Hepatocyte (in vitro differentiated cells): Measurements from ENCODE around the gene NEK9. TPM values are rescaled to one million over a fixed set of nuclear protein-coding genes. Genes with fewer than 3 reads are reported as not detected.

Experiments used
- DNase-seq: peaks from one replicate; pipeline ENCODE4 v3.0.0-alpha.2; 2016; ENCODE audit warnings: low spot score
- H2AFZ ChIP-seq: fragments of 200-600 bp; sonication (generic); 2 replicates; pipeline ENCODE4 v1.6.0; 2016; ENCODE audit warnings: antibody characterized with exemption, mild to moderate bottlenecking
- H3K27ac ChIP-seq: fragments of 200-600 bp; sonication (generic); 2 replicates; pipeline ENCODE4 v1.5.1; 2016; ENCODE audit warnings: mild to moderate bottlenecking
- H3K27me3 ChIP-seq: fragments of 200-600 bp; sonication (generic); 2 replicates; pipeline ENCODE4 v1.6.1; 2016
- H3K36me3 ChIP-seq: fragments of 200-600 bp; sonication (generic); replicated peaks from 2 replicates; pipeline ENCODE4 v1.5.1; 2016; ENCODE audit warnings: low read depth; ENCODE audit not compliant: insufficient read depth
- H3K4me1 ChIP-seq: fragments of 200-600 bp; sonication (generic); 2 replicates; pipeline ENCODE4 v1.5.1; 2016; ENCODE audit warnings: mild to moderate bottlenecking, moderate library complexity; ENCODE audit not compliant: insufficient read depth
- H3K4me2 ChIP-seq: fragments of 200-600 bp; sonication (generic); 2 replicates; pipeline ENCODE4 v1.6.0; 2016
- H3K4me3 ChIP-seq: fragments of 200-600 bp; sonication (generic); 2 replicates; pipeline ENCODE4 v1.5.1; 2016; ENCODE audit warnings: mild to moderate bottlenecking
- H3K79me2 ChIP-seq: fragments of 200-600 bp; sonication (generic); 2 replicates; pipeline ENCODE4 v1.6.0; 2017; ENCODE audit warnings: mild to moderate bottlenecking
- H3K9me2 ChIP-seq: fragments of 200-600 bp; sonication (generic); replicated peaks from 2 replicates; pipeline ENCODE4 v1.6.0; 2017; ENCODE audit warnings: mild to moderate bottlenecking; ENCODE audit not compliant: insufficient read depth
- H3K9me3 ChIP-seq: fragments of 200-600 bp; sonication (generic); 2 replicates; pipeline ENCODE4 v1.5.1; 2016; ENCODE audit warnings: low read depth, mild to moderate bottlenecking
- H4K20me1 ChIP-seq: fragments of 200-600 bp; sonication (generic); 2 replicates; pipeline ENCODE4 v1.6.0; 2016; ENCODE audit warnings: mild to moderate bottlenecking; ENCODE audit not compliant: insufficient read depth, poor library complexity, severe bottlenecking
- EZH2 ChIP-seq: fragments of 200-600 bp; sonication (generic); IDR thresholded peaks from 2 replicates; pipeline ENCODE4 v1.6.1; 2016; ENCODE audit warnings: antibody characterized with exemption, mild to moderate bottlenecking, borderline replicate concordance
- EZH2phosphoT487 ChIP-seq: fragments of 200-600 bp; sonication (generic); IDR thresholded peaks from one replicate; pipeline ENCODE4 v1.6.1; 2018; ENCODE audit warnings: antibody characterized with exemption, mild to moderate bottlenecking, low read depth, moderate library complexity; ENCODE audit not compliant: unreplicated experiment, severe bottlenecking
- WGBS: methylation state at CpG from one replicate; pipeline ENCODE4 v1.1.6; 2016; ENCODE audit warnings: low lambda C conversion rate; ENCODE audit errors: missing lambda C conversion rate; 5-methylcytosine and 5-hydroxymethylcytosine counted together
- polyA plus RNA-seq: library from polyadenylated mRNA; unstranded; fragments of >200 nt; fragmentation: Nextera tagmentation; extraction: Ambion mirVana; gene quantifications from 2 replicates; pipeline ENCODE4 v1.2.1, GENCODE V29; 2016
- total RNA-seq: library from RNA; depleted of rRNA; stranded (reverse); fragments of >200 nt; gene quantifications from 2 replicates; pipeline ENCODE4 v1.2.3, GENCODE V29; 2014
- TF ChIP-seq, protein P1 (sequence below): fragments of 200-600 bp; sonication (generic); IDR thresholded peaks from 2 replicates; pipeline ENCODE4 v1.5.1; 2016; ENCODE audit warnings: antibody characterized with exemption, mild to moderate bottlenecking; ENCODE audit not compliant: poor library complexity

NEK9 gene
- total and polyA plus RNA-seq, 2 experiments from 2014 or later = 8.8 to 21.1 TPM

GRCh38 chr14:75126121-75126544 lies 715 bp downstream of the NEK9 start:
- Histone ChIP-seq H3K79me2 (peaks cover 8% of the 10 kb centered on the region), H3K4me1 (no peaks in the 10 kb centered on the region), H3K9me2 (no peaks in the 10 kb centered on the region), H3K36me3 (no peaks in the 10 kb centered on the region), H3K4me2 (peak overlapping the region; percentile 79), H3K4me3 (peak overlapping the region; percentile 63), H2AFZ (peak overlapping the region; percentile 77), H4K20me1 (no peaks in the 10 kb centered on the region), H3K9me3 (no peaks in the 10 kb centered on the region), H3K27ac (peak overlapping the region; percentile 91), H3K27me3 (no peaks in the 10 kb centered on the region)
- TF ChIP-seq, protein P1, sequence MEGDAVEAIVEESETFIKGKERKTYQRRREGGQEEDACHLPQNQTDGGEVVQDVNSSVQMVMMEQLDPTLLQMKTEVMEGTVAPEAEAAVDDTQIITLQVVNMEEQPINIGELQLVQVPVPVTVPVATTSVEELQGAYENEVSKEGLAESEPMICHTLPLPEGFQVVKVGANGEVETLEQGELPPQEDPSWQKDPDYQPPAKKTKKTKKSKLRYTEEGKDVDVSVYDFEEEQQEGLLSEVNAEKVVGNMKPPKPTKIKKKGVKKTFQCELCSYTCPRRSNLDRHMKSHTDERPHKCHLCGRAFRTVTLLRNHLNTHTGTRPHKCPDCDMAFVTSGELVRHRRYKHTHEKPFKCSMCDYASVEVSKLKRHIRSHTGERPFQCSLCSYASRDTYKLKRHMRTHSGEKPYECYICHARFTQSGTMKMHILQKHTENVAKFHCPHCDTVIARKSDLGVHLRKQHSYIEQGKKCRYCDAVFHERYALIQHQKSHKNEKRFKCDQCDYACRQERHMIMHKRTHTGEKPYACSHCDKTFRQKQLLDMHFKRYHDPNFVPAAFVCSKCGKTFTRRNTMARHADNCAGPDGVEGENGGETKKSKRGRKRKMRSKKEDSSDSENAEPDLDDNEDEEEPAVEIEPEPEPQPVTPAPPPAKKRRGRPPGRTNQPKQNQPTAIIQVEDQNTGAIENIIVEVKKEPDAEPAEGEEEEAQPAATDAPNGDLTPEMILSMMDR = no peak
- TF ChIP-seq EZH2 = no peak
- no peak for TF ChIP-seq EZH2phosphoT487
- no peak for DNase-seq
- WGBS = 52% methylated on average over 6 of the region's 6 CpGs

DNA sequence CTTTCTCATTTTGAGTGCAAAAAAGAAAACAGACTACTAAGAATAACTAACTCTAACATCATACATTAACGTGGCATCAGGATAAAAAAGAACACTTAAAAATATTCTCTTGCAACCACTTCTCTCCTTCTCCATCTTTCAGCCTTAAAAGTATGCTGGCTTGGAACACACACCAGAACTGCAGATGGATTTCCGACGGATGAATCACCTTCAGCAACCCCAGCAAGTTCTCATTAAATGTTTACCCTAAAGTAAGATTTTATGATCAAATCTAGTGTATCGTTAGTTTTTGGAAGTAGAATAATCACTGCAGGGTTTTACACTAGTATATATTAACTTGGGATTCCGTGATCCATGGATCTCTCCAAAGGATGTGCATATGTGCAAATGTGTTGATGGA lies 1.2 kb downstream of the NEK9 start:
- 70% methylated on average over 5 of the region's 5 CpGs for WGBS
- Histone ChIP-seq H3K27ac (no peak overlapping the region), H3K9me2 (no peaks in the 10 kb centered on the region), H3K4me1 (no peaks in the 10 kb centered on the region), H3K36me3 (no peaks in the 10 kb centered on the region), H3K4me3 (no peak overlapping the region), H3K4me2 (peak overlapping the region; percentile 79), H4K20me1 (no peaks in the 10 kb centered on the region), H3K27me3 (no peaks in the 10 kb centered on the region), H3K79me2 (peaks cover 8% of the 10 kb centered on the region), H2AFZ (no peak overlapping the region), H3K9me3 (no peaks in the 10 kb centered on the region)
- TF ChIP-seq, protein P1 = no peak
- TF ChIP-seq EZH2 = no peak
- no peak for TF ChIP-seq EZH2phosphoT487
- no peak for DNase-seq

DNA sequence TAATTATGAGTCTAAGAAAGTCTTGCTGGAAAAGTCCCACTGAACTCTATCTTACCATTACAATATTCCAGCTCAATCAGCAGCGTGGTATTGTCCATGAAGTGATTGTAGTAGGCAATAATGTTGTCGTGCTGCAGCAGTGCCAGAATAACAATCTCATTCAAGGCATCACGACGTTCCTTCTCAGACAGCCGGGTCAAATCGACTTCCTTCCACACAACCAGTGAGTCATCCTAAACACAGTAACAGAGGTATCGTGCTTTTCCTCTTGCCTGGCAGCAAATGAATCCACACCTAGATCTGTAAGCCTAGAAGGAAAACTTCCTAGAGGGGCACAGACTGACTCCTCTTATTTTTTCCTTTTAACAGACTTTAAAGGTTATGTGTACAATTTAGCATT lies 2.9 kb downstream of the NEK9 start:
- peak; percentile 12 for DNase-seq
- H3K36me3 ChIP-seq = no peaks in the 10 kb centered on the region
- peaks cover 8% of the 10 kb centered on the region for H3K79me2 ChIP-seq
- no peak overlapping the region for H2AFZ ChIP-seq
- no peaks in the 10 kb centered on the region for H3K4me1 ChIP-seq
- no peak overlapping the region for H3K27ac ChIP-seq
- no peak overlapping the region for H3K4me2 ChIP-seq
- no peaks in the 10 kb centered on the region for H3K9me3 ChIP-seq
- H3K4me3 ChIP-seq = no peak overlapping the region
- no peaks in the 10 kb centered on the region for H3K27me3 ChIP-seq
- WGBS = 58% methylated on average over 7 of the region's 7 CpGs
- H3K9me2 ChIP-seq = no peaks in the 10 kb centered on the region
- TF ChIP-seq, protein P1 = no peak
- TF ChIP-seq EZH2phosphoT487 = no peak
- no peak for TF ChIP-seq EZH2
- no peaks in the 10 kb centered on the region for H4K20me1 ChIP-seq

- TF ChIP-seq EZH2 (no peak), EZH2phosphoT487 (no peak)
- TF ChIP-seq, protein P1 = no peak
- no peaks in the 10 kb centered on the region for H3K36me3 ChIP-seq
- H3K27me3 ChIP-seq = no peaks in the 10 kb centered on the region
- H3K9me2 ChIP-seq = no peaks in the 10 kb centered on the region
- WGBS = 91% methylated on average over 7 of the region's 7 CpGs
- H3K4me3 ChIP-seq = no peak overlapping the region
- H3K79me2 ChIP-seq = peaks cover 8% of the 10 kb centered on the region
- no peaks in the 10 kb centered on the region for H4K20me1 ChIP-seq
- H3K4me1 ChIP-seq = no peaks in the 10 kb centered on the region
- H3K4me2 ChIP-seq = no peak overlapping the region
- H3K9me3 ChIP-seq = no peaks in the 10 kb centered on the region
- no peak overlapping the region for H2AFZ ChIP-seq
- DNase-seq = no peak
- H3K27ac ChIP-seq = no peak overlapping the region
Measured at GRCh38 chr14:75121552-75121951, 5.3 kb downstream of the NEK9 start.
